Parathyroid adenoma (tissue), 2 donors: ENCODE data around the gene HMBS.

ENCODE experiments used
- H2AFZ ChIP-seq: fragments of 300-600 bp; sonication (generic); one replicate; pipeline ENCODE4 v1.7.0; 2017; ENCODE audit warnings: antibody characterized with exemption, mild to moderate bottlenecking
- H3K27ac ChIP-seq: fragments of 300-600 bp; sonication (generic); one replicate; pipeline ENCODE4 v1.7.0; 2017
- H3K27me3 ChIP-seq: fragments of 300-600 bp; sonication (generic); one replicate; pipeline ENCODE4 v1.7.0; 2017; ENCODE audit warnings: low read length; ENCODE audit not compliant: control insufficient read depth, insufficient read depth
- H3K36me3 ChIP-seq: fragments of 300-600 bp; sonication (generic); one replicate; pipeline ENCODE4 v1.7.0; 2017; ENCODE audit warnings: low read length; ENCODE audit not compliant: control insufficient read depth, insufficient read depth
- H3K4me1 ChIP-seq: fragments of 300-600 bp; sonication (generic); one replicate; pipeline ENCODE4 v1.7.0; 2017; ENCODE audit warnings: control low read depth
- H3K4me2 ChIP-seq: fragments of 300-600 bp; sonication (generic); one replicate; pipeline ENCODE4 v1.7.0; 2017; ENCODE audit warnings: low read length
- H3K4me3 ChIP-seq: fragments of 300-600 bp; sonication (generic); one replicate; pipeline ENCODE4 v1.7.0; 2017; ENCODE audit warnings: low read depth, low read length
- H3K79me2 ChIP-seq: fragments of 300-600 bp; sonication (generic); one replicate; pipeline ENCODE4 v1.7.0; 2017; ENCODE audit warnings: control low read depth
- H3K9ac ChIP-seq: fragments of 300-600 bp; sonication (generic); one replicate; pipeline ENCODE4 v1.7.0; 2017; ENCODE audit warnings: mild to moderate bottlenecking
- H3K9me3 ChIP-seq: fragments of 300-600 bp; sonication (generic); one replicate; pipeline ENCODE4 v1.7.0; 2017; ENCODE audit warnings: low read length; ENCODE audit not compliant: control insufficient read depth
- TF ChIP-seq, protein P1 (sequence below): fragments of 300-600 bp; sonication (generic); IDR thresholded peaks from one replicate; pipeline ENCODE4 v1.7.0; 2017; ENCODE audit warnings: antibody characterized with exemption, mild to moderate bottlenecking
- donor health status: primary hyperparathyroidism.

Gene HMBS

DNA sequence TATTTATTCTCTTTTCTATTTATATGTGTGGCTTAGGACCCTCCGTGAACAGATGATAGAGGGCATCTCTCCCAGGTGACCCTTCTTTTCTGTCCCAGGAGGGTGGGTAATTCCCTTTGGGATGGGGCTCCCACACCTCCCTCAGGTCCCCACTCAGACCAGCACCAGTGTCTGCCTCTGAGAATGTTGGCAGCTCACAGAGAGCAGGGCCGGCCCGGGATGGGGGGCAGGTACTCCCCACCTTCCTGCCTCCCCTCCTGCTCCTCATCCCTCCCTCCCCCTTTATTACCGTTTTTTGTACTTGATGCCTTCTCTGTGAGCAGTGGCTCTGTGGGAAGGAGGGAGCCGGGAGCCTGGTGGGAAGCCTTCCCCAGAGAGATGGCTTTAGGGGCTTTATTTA is 31.9 kb downstream of the HMBS start:
- Histone ChIP-seq H3K4me2 (no peak overlapping the region), H3K4me1 (peaks cover 5% of the 10 kb centered on the region), H3K27ac (no peak overlapping the region), H3K9me3 (no peaks in the 10 kb centered on the region), H3K36me3 (no peaks in the 10 kb centered on the region), H3K4me3 (no peak overlapping the region), H3K27me3 (no peaks in the 10 kb centered on the region), H2AFZ (no peak overlapping the region), H3K79me2 (no peaks in the 10 kb centered on the region), H3K9ac (no peak overlapping the region)
- TF ChIP-seq, protein P1, sequence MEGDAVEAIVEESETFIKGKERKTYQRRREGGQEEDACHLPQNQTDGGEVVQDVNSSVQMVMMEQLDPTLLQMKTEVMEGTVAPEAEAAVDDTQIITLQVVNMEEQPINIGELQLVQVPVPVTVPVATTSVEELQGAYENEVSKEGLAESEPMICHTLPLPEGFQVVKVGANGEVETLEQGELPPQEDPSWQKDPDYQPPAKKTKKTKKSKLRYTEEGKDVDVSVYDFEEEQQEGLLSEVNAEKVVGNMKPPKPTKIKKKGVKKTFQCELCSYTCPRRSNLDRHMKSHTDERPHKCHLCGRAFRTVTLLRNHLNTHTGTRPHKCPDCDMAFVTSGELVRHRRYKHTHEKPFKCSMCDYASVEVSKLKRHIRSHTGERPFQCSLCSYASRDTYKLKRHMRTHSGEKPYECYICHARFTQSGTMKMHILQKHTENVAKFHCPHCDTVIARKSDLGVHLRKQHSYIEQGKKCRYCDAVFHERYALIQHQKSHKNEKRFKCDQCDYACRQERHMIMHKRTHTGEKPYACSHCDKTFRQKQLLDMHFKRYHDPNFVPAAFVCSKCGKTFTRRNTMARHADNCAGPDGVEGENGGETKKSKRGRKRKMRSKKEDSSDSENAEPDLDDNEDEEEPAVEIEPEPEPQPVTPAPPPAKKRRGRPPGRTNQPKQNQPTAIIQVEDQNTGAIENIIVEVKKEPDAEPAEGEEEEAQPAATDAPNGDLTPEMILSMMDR: no peak

- no peak overlapping the region for H3K27ac ChIP-seq
- no peak overlapping the region for H3K9ac ChIP-seq
- H3K4me3 ChIP-seq: no peak overlapping the region
- peaks cover 5% of the 10 kb centered on the region for H3K4me1 ChIP-seq
- H3K4me2 ChIP-seq: no peak overlapping the region
- no peaks in the 10 kb centered on the region for H3K36me3 ChIP-seq
- no peaks in the 10 kb centered on the region for H3K27me3 ChIP-seq
- TF ChIP-seq, protein P1: no peak
- H3K79me2 ChIP-seq: peaks cover 4% of the 10 kb centered on the region
- no peaks in the 10 kb centered on the region for H3K9me3 ChIP-seq
- H2AFZ ChIP-seq: no peak overlapping the region
Observed at GRCh38 chr11:119117004-119117706, 32.5 kb downstream of the HMBS start.

- H3K4me2 ChIP-seq: no peak overlapping the region
- peaks cover 10% of the 10 kb centered on the region for H3K79me2 ChIP-seq
- H3K4me1 ChIP-seq: peaks cover 5% of the 10 kb centered on the region
- no peak overlapping the region for H2AFZ ChIP-seq
- no peak overlapping the region for H3K27ac ChIP-seq
- H3K36me3 ChIP-seq: no peaks in the 10 kb centered on the region
- TF ChIP-seq, protein P1: no peak
- no peak overlapping the region for H3K4me3 ChIP-seq
- no peak overlapping the region for H3K9ac ChIP-seq
- H3K9me3 ChIP-seq: no peaks in the 10 kb centered on the region
- H3K27me3 ChIP-seq: no peaks in the 10 kb centered on the region
Observed at GRCh38 chr11:119118227-119118626, 33.5 kb downstream of the HMBS start.

DNA sequence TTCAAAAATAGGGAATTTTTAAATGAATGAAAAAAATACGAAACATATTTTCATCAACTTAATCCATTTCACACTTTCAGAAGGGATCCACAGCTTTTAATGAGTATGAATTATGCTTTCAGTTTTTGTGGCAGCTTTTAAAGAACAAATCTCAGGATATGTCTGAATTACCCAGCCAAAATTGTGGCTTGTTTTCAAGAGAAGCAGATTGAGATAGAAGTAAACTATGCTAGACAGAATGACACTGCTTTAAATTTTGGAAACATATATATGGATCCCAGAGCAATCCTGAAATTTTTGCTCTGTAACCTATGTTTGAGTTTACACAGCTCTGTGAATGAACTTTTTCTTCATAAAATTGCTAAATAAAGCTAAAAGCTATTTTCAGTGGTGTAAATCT is 34.3 kb downstream of the HMBS start:
- Histone ChIP-seq H3K9ac (no peak overlapping the region), H3K9me3 (no peaks in the 10 kb centered on the region), H3K27ac (no peak overlapping the region), H3K4me2 (no peak overlapping the region), H3K4me1 (peaks cover 5% of the 10 kb centered on the region), H3K27me3 (no peaks in the 10 kb centered on the region), H3K36me3 (no peaks in the 10 kb centered on the region), H2AFZ (no peak overlapping the region), H3K79me2 (peaks cover 10% of the 10 kb centered on the region), H3K4me3 (no peak overlapping the region)
- TF ChIP-seq, protein P1: no peak

GRCh38 chr11:119120639-119121007 is 35.9 kb downstream of the HMBS start:
- Histone ChIP-seq H3K4me1 (peaks cover 5% of the 10 kb centered on the region), H3K9me3 (no peaks in the 10 kb centered on the region), H3K4me3 (peak overlapping the region; percentile 81), H3K36me3 (no peaks in the 10 kb centered on the region), H3K9ac (no peak overlapping the region), H3K27ac (peak overlapping the region; percentile 69), H3K27me3 (no peaks in the 10 kb centered on the region), H3K79me2 (peaks cover 10% of the 10 kb centered on the region), H3K4me2 (peak overlapping the region; percentile 92), H2AFZ (peak overlapping the region; percentile 74)
- TF ChIP-seq, protein P1: no peak
